ENCODE measurements around the gene ROBO2.

Gene ROBO2

GRCh38 chr3:77150028-77150427, 110.1 kb downstream of the ROBO2 start:
- TF ChIP-seq CTCF (IDR thresholded peaks at IDR 0.05; ENCODE audit: insufficient read depth, low read depth, low read length, missing control alignments), result no peak
- DNase-seq (ENCODE audit: low read depth), result no peak
- no peak overlapping the region for H3K4me3 ChIP-seq (ENCODE audit: low read depth, low read length)

- H3K4me3 ChIP-seq (ENCODE audit: low read depth, low read length), result no peak overlapping the region
- TF ChIP-seq CTCF (IDR thresholded peaks at IDR 0.05; ENCODE audit: insufficient read depth, low read depth, low read length, missing control alignments), result no peak
- DNase-seq (ENCODE audit: low read depth), result no peak
These were observed 110.9 kb downstream of the ROBO2 start for GRCh38 chr3:77150759-77151158.

GRCh38 chr3:77158730-77159581, 119.1 kb downstream of the ROBO2 start:
- DNase-seq (ENCODE audit: low read depth), result no peak
- no peak for TF ChIP-seq CTCF (IDR thresholded peaks at IDR 0.05; ENCODE audit: insufficient read depth, low read depth, low read length, missing control alignments)
- H3K4me3 ChIP-seq (ENCODE audit: low read depth, low read length), result no peak overlapping the region

- no peak for TF ChIP-seq CTCF (IDR thresholded peaks at IDR 0.05; ENCODE audit: insufficient read depth, low read depth, low read length, missing control alignments)
- DNase-seq (ENCODE audit: low read depth), result no peak
- H3K4me3 ChIP-seq (ENCODE audit: low read depth, low read length), result no peak overlapping the region
These were observed 121.1 kb downstream of the ROBO2 start for GRCh38 chr3:77160931-77161497.

GRCh38 chr3:77169823-77170222, 129.9 kb downstream of the ROBO2 start:
- TF ChIP-seq CTCF (IDR thresholded peaks at IDR 0.05; ENCODE audit: insufficient read depth, low read depth, low read length, missing control alignments), result no peak
- no peak overlapping the region for H3K4me3 ChIP-seq (ENCODE audit: low read depth, low read length)
- no peak for DNase-seq (ENCODE audit: low read depth)

GRCh38 chr3:77171026-77171425, 131.1 kb downstream of the ROBO2 start:
- no peak for DNase-seq (ENCODE audit: low read depth)
- TF ChIP-seq CTCF (IDR thresholded peaks at IDR 0.05; ENCODE audit: insufficient read depth, low read depth, low read length, missing control alignments), result no peak
- H3K4me3 ChIP-seq (ENCODE audit: low read depth, low read length), result no peak overlapping the region

All from GM12865 (cell line).